NCI-H524 (cell line): ENCODE data around the gene GH2.
"Not testable (repeated sequence)": the region's sequence is repeated elsewhere in the genome, so short reads cannot be mapped to it uniquely, and the experiment has no call there.

Experiments
- DNase-seq, 2 experiments: peaks; one replicate each; lab custom pipeline; 2025; lab: John Stamatoyannopoulos, UW

GH2 gene

DNA sequence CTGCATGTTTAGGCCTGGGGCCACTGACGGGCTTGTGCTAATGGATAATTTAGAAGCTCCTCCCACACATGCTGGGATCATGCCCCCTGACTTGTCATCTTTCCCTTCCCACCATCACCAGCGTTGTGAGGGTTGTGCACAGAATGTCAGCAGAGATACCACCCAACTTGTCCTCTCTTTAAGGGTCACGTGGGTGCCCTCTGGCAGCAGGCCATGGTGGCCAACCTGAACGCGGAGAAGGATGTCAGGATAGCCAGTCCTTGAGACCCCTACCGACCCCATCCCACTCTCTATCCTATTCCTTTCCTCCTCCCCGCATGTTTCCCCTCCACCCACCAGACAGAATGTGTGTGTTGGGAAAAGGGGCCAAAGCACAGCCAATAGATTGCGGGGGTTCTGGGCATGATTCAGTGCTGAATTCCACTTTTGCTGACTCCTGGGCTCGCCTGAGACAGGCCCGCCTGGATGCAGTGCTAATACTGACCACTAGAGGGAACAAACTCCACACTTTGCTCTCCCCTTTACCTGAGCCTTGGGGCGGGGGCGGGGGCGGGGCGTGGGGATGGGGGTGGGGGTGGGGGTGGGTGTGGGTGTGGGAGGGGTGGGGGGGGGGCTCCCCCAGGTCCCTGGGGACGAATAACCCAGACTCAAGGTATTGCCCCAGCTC, at the start of gene GH2:
Gene GH2, minus strand, starts transcription at position 10 of the 667 bp plus-strand sequence. CDS start 143 bp downstream, outside the sequence.
- peak in 1 of 2 experiments; percentile 42 for DNase-seq

DNA sequence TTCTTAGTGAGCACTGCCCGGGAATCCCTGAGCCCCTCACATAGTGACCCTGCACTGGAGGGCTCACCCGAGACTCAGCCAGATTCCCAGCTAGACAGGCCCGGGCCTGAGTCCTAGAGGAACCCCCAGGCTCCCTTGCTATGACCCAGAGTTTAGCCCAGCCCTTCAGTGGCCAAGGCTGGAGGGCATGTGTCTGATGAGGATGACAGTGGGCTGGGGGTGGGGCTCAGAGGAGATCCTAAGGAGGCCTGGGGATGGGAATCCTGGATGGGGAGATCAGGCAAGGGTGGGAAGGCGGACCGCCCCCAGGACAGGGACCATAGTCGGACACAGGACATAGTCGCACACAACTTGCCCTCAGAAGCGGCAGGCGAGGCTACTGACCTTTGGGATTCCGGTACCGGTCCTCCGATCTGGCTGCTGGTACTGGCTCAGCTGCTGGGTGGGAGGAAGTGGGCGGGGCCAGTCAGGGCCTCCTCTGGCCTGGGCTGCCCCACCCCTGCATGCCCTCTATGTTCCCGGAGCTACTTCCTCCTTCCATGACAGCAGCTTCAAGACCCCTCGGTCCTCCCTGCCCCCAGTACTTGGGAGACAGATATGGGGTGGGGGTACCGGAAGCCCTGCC, 49.3 kb upstream of the GH2 start:
- DNase-seq, result no peak

DNA sequence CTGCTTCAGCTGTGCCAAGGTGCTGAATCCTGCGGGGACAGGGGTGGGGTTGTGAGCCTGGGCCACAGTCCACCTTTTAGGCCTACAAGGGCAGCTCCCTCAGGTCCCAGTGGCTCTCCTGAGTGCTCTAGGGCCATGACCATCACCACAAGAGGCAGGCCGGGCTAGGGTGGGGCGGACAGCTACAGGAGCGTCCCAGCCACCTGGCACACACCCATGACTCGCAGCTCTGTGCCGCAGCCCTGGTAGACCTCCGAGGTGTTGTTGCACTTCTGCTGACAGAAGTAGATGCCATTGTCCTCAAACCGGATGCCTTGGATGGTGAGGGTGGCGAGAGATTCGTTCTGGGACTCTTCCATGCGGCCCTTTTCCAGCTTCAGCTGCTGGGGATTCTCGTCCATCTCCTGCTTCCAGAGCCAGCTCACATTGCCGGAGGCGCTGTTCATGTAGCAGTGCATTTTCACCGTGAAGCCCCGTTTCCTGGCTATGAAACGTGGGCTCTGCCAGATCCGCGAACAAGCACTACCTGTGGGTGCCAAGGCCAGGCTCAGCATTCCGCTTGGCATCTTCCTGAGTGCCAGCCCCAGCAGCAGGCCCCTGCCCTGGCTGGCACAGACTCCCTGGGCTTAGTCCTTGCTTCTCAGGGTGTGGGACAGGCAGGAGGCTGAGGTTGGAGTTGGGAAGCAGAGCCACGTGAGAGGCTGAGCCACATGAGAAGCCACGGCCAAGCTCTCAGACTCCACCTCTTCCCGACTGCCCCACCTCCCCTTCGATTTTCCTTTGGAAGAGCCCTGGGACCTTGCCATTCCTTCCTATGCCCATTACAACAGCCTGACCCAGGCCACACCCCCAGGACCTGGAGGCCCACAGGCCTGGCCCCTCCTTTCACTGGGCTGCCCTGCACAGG, 48.4 kb upstream of the GH2 start:
- DNase-seq, result no peak

DNA sequence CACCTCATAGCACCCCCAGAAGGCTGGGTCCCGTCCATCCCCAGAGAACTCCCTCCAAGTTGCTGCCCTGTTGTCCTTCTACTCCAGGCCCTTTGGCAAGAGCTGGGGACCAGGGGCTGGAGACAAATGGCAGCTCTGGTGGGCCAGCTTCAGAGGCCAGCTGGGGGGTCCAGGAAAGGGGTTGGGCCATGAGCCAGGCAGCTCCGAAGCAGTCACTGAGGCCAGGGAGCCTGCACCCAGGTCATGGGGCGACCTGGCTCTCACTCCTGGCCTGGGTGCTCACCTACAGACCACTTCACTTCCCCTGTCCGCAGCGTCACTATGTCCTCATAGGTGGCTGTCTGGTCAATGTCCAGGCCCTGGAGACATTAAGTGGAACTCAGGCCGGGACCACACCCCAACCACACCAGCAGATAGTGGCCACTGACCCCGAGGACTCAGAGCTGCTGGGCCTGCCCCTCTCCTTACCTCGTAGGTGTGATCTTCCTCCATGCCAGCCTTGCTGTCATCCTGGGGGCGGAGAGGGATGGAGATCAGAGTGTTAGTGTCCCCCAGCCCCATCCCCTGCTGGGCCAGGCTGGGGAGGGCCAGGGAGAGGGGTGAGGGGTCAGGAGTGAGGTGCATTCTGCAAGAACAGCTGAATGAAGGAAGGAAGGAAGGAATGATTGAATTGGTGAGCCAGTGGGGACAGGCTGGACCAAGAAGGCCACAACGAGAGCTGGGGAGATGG, 47.4 kb upstream of the GH2 start:
- DNase-seq, result no peak

DNA sequence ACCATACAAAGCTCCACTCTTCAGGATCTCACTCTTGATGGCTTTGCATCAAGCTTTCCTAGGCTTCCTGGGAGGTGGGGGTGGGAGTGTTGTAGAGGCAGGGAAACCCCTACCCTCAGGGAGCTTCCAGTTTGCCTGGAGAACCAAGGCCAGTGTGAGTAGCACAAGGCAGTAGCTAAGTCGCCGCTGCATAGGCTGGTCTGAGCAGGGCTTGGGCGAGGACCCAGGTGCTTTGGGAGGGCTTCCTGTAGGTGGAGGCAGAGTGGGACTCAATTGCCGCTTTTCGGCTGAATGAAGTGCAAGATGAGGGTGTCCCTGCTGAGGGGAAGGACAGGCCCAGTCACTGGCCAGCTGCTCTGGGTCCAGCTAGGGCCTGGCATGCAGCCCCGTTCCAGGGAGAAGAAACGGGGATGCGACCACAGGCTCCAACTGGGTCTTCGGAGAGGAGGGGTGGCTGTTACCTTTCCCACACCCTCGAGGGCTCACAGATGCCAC, 46.5 kb upstream of the GH2 start:
- DNase-seq, result no peak

DNA sequence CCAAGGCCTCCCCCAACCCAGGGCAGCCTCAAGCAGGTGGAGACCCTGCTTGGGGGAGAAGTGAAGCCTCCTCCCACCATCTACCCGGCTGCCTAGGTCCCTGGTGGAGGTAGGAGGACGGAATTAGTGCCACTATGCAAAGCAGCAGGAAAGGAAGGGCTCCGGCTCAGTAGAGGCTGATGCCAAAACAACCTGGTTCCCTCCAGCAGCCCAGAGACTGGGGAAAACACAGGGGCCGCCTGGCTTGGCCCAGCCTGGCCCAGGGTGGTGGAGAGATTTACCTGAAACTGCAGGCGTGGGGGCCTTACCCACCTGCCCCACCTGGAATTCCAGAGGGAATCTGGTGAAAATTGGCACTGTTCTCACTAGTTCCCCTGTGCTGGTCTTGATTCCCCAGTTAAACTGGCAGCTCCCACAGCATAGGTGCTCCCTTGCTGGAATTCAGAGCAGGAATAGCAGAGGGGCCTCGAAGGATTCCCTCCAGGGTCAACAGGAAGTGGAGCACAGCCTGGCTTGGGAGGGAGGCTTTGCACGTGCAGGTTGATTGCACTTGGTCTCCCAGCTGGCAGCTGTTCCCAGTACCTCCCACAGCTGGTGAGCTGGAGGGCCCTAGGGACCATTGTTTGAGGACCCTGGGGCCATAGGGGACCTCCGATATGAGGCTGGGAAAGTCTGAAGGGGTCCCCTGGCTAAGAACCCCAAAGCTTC, 45.9 kb upstream of the GH2 start:
- DNase-seq, result peak in 1 of 2 experiments; percentile 10

DNA sequence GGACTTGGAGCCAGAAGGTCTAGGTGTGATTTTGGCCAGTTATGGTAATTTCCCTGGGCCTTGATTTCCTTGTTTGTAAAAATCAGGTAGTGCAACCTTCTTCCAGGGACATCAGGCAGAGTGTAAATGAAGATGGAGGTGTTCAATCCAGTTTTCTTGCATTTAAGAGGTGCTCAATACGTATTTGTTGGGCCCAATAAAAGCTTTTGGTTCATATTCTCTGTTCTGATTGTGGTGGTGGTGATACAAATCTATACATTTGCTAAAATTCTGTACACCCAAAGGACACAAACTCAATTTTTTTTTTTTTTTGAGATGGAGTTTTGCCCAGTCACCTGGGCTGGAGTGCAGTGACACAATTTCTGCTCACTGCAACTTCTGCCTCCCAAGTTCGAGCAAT, 44.4 kb upstream of the GH2 start:
- DNase-seq, result no peak

DNA sequence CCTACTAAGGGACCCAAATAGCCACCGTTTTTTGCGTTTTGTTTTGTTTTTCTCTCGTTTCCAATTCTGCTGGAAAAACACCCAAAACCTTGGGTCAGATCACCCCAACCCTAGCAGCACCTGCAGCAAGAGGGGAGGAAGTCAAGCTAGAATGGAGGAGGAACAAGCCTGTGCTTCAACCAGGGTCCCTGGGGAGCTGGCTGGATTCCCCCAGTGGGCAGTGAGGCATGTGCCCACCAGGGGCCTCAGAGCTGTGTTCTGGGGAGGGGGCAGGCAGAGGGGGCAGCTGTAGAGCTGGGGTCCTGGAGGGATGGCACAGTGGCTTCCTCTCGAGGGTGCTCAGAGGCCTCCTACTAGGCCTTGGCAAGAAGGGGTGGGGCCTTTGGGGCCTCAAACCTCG, 43.9 kb upstream of the GH2 start:
- DNase-seq, result no peak

DNA sequence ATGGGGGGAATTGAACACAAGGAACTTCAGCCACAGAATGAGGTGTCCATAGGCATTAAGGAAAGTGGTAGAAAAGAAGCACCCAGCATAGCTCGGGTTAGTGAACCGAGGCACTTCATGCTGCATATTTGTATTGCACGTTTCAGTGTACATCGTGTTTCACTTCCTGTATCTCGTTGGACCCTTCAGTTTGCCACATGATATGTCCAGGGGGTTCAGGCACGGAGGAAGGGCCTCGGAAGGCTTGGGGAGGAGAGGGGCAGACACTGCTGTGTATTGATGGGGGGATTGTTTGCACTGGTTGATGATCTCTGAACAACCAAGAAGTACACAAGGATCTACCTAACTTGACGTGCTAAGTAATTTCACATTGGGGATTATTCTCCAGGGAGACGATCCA, 40.7 kb upstream of the GH2 start:
- DNase-seq, result not testable (repeated sequence)

DNA sequence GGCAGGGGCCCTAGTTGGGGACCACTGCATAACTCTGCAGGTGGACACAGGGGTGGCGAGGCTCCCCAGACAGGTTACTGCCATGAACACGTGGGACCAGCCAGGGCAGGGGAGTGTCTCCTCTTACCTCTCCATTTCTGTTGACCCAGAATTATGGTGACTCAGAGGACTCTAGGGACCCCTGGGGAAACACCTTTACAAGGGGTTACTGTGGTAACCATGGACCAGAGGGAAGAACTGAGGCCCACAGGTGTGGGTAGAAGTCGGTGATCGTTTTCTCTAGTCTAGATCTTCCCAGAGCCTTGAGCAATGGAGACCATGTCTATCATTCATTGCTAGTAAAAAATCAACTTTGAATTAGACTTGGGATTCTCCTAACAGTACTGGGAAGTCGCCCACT, 39.0 kb upstream of the GH2 start:
- not testable (repeated sequence) for DNase-seq

DNA sequence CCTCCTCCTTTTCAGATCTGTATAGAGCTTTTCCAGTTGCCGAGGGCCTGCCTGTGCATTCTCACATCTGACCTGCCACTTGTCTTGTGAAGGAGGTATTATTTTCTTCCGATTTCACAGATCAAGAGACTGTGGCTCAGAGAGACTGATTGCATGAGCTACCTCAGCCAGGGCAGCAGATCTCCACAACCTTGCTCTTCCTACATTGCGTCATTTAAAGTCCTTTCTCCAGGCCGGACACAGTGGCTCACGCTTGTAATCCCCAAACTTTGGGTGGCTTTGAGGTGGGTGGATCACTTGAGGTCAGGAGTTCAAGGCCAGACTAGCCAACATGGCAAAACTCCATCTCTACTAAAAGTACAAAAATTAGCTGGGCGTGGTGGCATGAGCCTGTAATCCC, 38.3 kb upstream of the GH2 start:
- DNase-seq, result not testable (repeated sequence)

DNA sequence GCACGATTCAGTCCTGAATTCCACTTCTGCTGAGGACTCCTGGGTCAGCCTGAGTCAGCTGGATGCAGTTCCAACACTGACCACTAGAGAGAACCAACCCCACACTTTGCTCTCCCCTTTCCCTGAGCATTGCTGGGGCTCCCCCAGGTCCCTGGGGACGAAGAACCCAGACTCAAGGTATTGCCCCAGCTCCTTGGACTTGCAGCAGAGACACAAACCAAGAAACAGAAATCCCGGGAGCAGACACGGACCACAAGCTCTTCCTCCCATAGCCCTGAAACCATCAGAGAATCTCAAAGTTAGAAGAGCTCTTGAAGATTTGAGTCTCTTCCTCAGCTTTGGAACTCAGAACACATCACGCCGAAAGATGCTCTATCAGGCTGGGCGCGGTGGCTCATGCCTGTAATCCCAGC, 37.6 kb upstream of the GH2 start:
- peak; percentile 24 to 61 for DNase-seq

DNA sequence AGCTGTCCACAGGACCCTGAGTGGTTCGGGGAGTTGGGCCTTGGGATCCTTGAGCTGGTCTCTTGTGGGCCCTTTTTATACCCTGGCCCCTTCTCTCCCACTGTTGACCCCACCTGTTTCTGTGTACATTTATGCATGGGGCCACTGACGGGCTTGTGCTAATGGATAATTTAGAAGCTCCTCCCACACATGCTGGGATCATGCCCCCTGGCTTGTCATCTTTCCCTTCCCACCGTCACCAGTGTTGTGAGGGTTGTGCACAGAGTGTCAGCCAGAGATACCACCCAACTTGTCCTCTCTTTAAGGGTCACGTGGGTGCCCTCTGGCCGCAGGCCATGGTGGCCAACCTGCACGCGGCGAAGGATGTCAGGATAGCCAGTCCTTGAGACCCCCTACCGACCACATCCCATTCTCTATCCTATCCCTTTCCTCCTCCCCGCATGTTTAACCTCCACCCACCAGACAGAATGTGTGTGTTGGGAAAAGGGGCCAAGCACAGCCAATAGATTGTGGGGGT, 37.1 kb upstream of the GH2 start, which contains the start of gene GH1:
Gene GH1, minus strand, starts transcription at position 51 of the 517 bp plus-strand sequence. CDS start 63 bp downstream, outside the sequence.
- not testable (repeated sequence) for DNase-seq

DNA sequence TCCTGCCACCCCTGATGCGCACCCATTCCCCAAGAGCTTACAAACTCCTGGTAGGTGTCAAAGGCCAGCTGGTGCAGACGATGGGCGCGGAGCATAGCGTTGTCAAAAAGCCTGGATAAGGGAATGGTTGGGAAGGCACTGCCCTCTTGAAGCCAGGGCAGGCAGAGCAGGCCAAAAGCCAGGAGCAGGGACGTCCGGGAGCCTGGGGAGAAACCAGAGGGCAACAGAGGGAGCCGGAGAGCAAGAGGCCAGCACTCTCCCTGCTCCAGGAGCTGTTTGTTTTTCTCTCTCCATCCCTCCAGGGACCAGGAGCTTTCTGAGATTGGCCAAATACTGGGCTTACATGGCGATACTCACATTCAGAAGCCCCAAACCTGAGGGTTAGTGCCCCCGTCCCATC, 36.6 kb upstream of the GH2 start:
- no peak for DNase-seq

DNA sequence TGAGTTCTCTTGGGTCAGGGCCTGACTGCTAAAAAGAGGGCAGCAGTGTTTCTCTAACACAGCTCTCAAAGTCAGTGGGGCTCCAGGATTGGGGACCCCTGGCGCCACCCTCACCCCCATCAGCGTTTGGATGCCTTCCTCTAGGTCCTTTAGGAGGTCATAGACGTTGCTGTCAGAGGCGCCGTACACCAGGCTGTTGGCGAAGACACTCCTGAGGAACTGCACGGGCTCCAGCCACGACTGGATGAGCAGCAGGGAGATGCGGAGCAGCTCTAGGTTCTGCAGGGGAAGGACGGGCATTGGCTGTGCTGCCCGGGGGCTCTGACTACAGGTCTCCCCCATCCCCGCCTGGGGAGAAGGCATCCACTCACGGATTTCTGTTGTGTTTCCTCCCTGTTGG, 35.9 kb upstream of the GH2 start:
- DNase-seq, result no peak

DNA sequence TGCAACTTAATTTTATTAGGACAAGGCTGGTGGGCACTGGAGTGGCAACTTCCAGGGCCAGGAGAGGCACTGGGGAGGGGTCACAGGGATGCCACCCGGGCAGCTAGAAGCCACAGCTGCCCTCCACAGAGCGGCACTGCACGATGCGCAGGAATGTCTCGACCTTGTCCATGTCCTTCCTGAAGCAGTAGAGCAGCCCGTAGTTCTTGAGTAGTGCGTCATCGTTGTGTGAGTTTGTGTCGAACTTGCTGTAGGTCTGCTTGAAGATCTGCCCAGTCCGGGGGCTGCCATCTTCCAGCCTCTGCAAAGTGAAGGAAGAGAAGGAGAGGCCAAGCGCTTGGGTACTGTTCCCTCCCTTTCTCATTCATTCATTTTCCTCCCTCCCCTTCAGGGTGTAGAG, 35.5 kb upstream of the GH2 start:
- not testable (repeated sequence) for DNase-seq

DNA sequence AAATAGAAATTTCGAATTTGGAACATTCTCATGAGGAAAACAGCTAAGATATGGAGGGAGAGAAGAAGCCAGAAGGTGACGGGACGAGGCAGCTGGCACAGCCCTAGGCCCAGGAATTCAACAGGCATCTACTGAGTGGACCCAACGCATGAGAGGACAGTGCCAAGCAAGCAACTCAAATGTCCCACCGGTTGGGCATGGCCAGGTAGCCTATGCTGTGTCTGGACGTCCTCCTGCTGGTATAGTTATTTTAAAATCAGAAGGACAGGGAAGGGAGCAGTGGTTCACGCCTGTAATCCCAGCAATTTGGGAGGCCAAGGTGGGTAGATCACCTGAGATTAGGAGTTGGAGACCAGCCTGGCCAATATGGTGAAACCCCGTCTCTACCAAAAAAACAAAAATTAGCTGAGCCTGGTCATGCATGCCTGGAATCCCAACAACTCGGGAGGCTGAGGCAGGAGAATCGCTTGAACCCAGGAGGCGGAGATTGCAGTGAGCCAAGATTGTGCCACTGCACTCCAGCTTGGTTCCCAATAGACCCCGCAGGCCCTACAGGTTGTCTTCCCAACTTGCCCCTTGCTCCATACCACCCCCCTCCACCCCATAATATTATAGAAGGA, 34.9 kb upstream of the GH2 start:
- DNase-seq, result no peak

DNA sequence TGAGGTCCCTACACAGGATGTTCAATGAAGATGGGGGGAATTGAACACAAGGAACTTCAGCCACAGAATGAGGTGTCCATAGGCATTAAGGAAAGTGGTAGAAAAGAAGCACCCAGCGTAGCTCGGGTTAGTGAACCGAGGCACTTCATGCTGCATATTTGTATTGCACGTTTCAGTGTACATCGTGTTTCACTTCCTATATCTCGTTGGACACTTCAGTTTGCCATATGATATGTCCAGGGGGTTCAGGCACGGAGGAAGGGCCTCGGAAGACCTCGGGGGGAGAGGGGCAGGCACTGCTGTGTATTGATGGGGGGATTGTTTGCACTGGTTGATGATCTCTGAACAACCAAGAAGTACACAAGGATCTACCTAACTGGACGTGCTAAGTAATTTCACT, 34.0 kb upstream of the GH2 start:
- not testable (repeated sequence) for DNase-seq

DNA sequence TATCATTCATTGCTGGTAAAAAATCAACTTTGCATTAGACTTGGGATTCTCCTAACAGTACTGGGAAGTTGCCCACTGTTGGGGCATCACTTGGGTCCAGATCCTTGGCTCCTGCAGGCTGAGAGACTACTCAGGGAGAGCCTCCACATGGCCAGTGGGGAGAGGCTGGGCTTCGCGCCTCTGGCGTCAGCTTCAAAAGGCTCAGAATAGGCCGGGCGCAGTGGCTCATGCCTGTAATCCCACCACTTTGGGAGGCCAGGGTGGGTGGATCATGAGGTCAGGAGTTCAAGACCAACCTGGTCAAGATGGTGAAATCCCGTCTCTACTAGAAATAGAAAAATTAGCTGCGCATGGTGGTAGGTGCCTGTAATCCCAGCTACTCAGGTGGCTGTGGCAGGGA, 32.7 kb upstream of the GH2 start:
- no peak for DNase-seq

DNA sequence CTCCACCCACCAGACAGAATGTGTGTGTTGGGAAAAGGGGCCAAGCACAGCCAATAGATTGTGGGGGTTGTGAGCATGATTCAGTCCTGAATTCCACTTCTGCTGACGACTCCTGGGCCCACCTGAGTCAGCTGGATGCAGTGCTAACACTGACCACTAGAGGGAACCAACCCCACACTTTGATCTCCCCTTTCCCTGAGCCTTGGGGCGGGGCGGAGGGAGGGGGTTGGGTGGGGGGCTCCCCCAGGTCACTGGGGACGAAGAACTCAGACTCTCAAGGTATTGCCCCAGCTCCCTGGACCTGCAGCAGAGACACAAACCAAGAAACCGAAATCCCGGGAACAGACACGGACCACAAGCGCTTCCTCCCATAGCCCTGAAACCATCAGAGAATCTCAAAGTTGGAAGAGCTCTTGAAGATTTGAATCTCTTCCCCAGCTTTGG, 29.9 kb upstream of the GH2 start:
- DNase-seq, result peak; percentile 10 to 44
